Smooth muscle cell of bladder (primary cell): ENCODE measurements around the gene ZNF493. TPM values are rescaled to one million over a fixed set of nuclear protein-coding genes. Genes with fewer than 3 reads are reported as not detected.

Source experiments
- total RNA-seq: library from RNA; depleted of rRNA; stranded (reverse); fragments of >200 nt; gene quantifications from 2 replicates; pipeline ENCODE4 v1.2.3, GENCODE V29; 2014

Gene ZNF493
- total RNA-seq = 22.0 and 27.5 TPM in 2 replicates

GRCh38 chr19:21396893-21397572 lies at the start of gene ZNF493:
Gene ZNF493, plus strand, starts transcription at chr19:21397133. Its CDS starts 105 bp downstream, at chr19:21397238.

GRCh38 chr19:21358768-21359451 lies 38.0 kb upstream of the ZNF493 start, which contains the start of gene ZNF738:
Gene ZNF738, plus strand, starts transcription at chr19:21359000. Its CDS starts 141 bp downstream, at chr19:21359141.

Other genes with a start within 250 kb of the ZNF493 start
- gene ZNF708, start 67.7 kb upstream of the ZNF493 start, total RNA-seq = 3.2 and 3.8 TPM in 2 replicates
- gene ZNF738, start 38.1 kb upstream of the ZNF493 start, total RNA-seq = 2.4 TPM in 2 replicates
- gene ZNF429, start 108.5 kb downstream of the ZNF493 start, total RNA-seq = 4.6 and 5.0 TPM in 2 replicates